Glomerular visceral epithelial cell (primary cell): Measurements from ENCODE around the gene PLA2G10.
"Not testable (repeated sequence)": the region's sequence is repeated elsewhere in the genome, so short reads cannot be mapped to it uniquely, and the experiment has no call there.

Experiments used
- DNase-seq: peaks from one replicate; pipeline ENCODE4 v3.0.0-alpha.2; 2016; ENCODE audit errors: extremely low spot score

The PLA2G10 gene

GRCh38 chr16:14667347-14668266, 26.5 kb downstream of the PLA2G10 start:
- DNase-seq = no peak

- no peak for DNase-seq
Observed at GRCh38 chr16:14658063-14658462, 36.0 kb downstream of the PLA2G10 start.

- no peak for DNase-seq
Observed at GRCh38 chr16:14652726-14653125, 41.4 kb downstream of the PLA2G10 start.

- no peak for DNase-seq
Observed at GRCh38 chr16:14650629-14651028, 43.5 kb downstream of the PLA2G10 start.

GRCh38 chr16:14649816-14650215, 44.3 kb downstream of the PLA2G10 start:
- no peak for DNase-seq

- no peak for DNase-seq
Observed at GRCh38 chr16:14641926-14642325, 52.2 kb downstream of the PLA2G10 start.

- DNase-seq = no peak
Observed at GRCh38 chr16:14641206-14641605, 52.9 kb downstream of the PLA2G10 start.

GRCh38 chr16:14640538-14640937, 53.6 kb downstream of the PLA2G10 start:
- no peak for DNase-seq

GRCh38 chr16:14636951-14637240, 57.2 kb downstream of the PLA2G10 start:
- DNase-seq = not testable (repeated sequence)

GRCh38 chr16:14636179-14636950, 57.7 kb downstream of the PLA2G10 start:
- DNase-seq = peak; percentile 21

GRCh38 chr16:14635395-14636165, 58.5 kb downstream of the PLA2G10 start:
- DNase-seq = no peak

GRCh38 chr16:14634389-14634725, 59.8 kb downstream of the PLA2G10 start:
- no peak for DNase-seq

- peak; percentile 98 for DNase-seq
Observed at GRCh38 chr16:14632693-14633569, 61.2 kb downstream of the PLA2G10 start, which contains the start of gene BFAR. Gene BFAR (plus strand): TSS chr16:14632951. CDS start chr16:14644347, 11,396 bp downstream.

GRCh38 chr16:14630620-14631330, 63.3 kb downstream of the PLA2G10 start:
- not testable (repeated sequence) for DNase-seq

GRCh38 chr16:14629919-14630619, 64.0 kb downstream of the PLA2G10 start, which contains the start of gene PARN:
Gene PARN (minus strand): TSS chr16:14630260. CDS start chr16:14630125, 135 bp downstream.
- peak; percentile 97 for DNase-seq

- no peak for DNase-seq
Observed at GRCh38 chr16:14629612-14629918, 64.5 kb downstream of the PLA2G10 start.

- DNase-seq = no peak
Observed at GRCh38 chr16:14628806-14629611, 65.1 kb downstream of the PLA2G10 start.

GRCh38 chr16:14627078-14627477, 67.0 kb downstream of the PLA2G10 start:
- DNase-seq = no peak
